Dermis microvascular lymphatic vessel endothelial cell (primary cell): ENCODE results near the gene SCRN3. TPM values are rescaled to one million over a fixed set of nuclear protein-coding genes. Genes with fewer than 3 reads are reported as not detected.

ENCODE experiments used
- total RNA-seq: library from RNA; depleted of rRNA; stranded (reverse); fragments of >200 nt; gene quantifications from 2 replicates; pipeline ENCODE4 v1.2.1, GENCODE V29; 2014

SCRN3 gene
- total RNA-seq, 1 donor from 2014 or later, result 13.2 TPM

Other genes with a start within 250 kb of the SCRN3 start
- 58.5 and 72.4 TPM in 2 replicates for gene OLA1, start 147.2 kb upstream of the SCRN3 start, total RNA-seq
- not detected in 2 replicates for gene SP9, start 60.8 kb upstream of the SCRN3 start, total RNA-seq
- 0.77 and 1.4 TPM in 2 replicates for gene GPR155, start 91.3 kb downstream of the SCRN3 start, total RNA-seq
- gene WIPF1, start 202.1 kb downstream of the SCRN3 start, total RNA-seq, result 7.8 and 13.9 TPM in 2 replicates